ENCODE data around the gene MKNK2. TPM values are rescaled to one million over a fixed set of nuclear protein-coding genes. Genes with fewer than 3 reads are reported as not detected.

MKNK2 gene
- total and polyA plus RNA-seq, 10 donors: 88.2 to 389 (median 220) TPM

Small RNA genes within 50 kb of the gene (small RNA-seq; reads per million reads assigned to genes)
- gene AC007136.1: 0 reads per million in 4 donors

Other genes with a start within 250 kb of the MKNK2 start
- gene ATP8B3, start 239.0 kb downstream of the MKNK2 start, total RNA-seq: 10 to 100 TPM in 1 of 7 donors, 1 to 10 TPM in 6; 5.4 to 10.1 (median 7.3) TPM
- gene ATP8B3, start 239.0 kb downstream of the MKNK2 start, polyA plus RNA-seq: 1 to 10 TPM; 1.9 to 3.9 (median 2.3) TPM
- 10 to 100 TPM; 35.7 to 88.1 (median 59.2) TPM for gene REXO1, start 202.8 kb downstream of the MKNK2 start, total RNA-seq
- gene REXO1, start 202.8 kb downstream of the MKNK2 start, polyA plus RNA-seq: 10 to 100 TPM; 13.4 to 52.3 (median 27.4) TPM
- 10 to 100 TPM; 12.9 to 39.0 (median 29.5) TPM for gene KLF16, start 187.7 kb downstream of the MKNK2 start, total RNA-seq
- 10 to 100 TPM in 1 of 3 donors, 1 to 10 TPM in 2; 7.1 to 19.5 (median 8.1) TPM for gene KLF16, start 187.7 kb downstream of the MKNK2 start, polyA plus RNA-seq
- gene ABHD17A, start 165.7 kb downstream of the MKNK2 start, total RNA-seq: 100 to 1,000 TPM in 2 of 7 donors, 10 to 100 TPM in 5; 73.4 to 104 (median 83.0) TPM
- 100 to 1,000 TPM in 1 of 3 donors, 10 to 100 TPM in 2; 80.4 to 107 (median 88.1) TPM for gene ABHD17A, start 165.7 kb downstream of the MKNK2 start, polyA plus RNA-seq
- 10 to 100 TPM in 2 of 7 donors, 1 to 10 TPM in 5; 6.4 to 11.0 (median 8.3) TPM for gene ADAT3, start 145.8 kb downstream of the MKNK2 start, total RNA-seq
- 1 to 10 TPM; 3.2 to 9.4 (median 4.0) TPM for gene ADAT3, start 145.8 kb downstream of the MKNK2 start, polyA plus RNA-seq
- 10 to 100 TPM; 45.4 to 92.2 (median 53.6) TPM for gene SCAMP4, start 145.8 kb downstream of the MKNK2 start, total RNA-seq
- gene SCAMP4, start 145.8 kb downstream of the MKNK2 start, polyA plus RNA-seq: 10 to 100 TPM; 13.0 to 29.9 (median 17.9) TPM
- gene CSNK1G2, start 110.1 kb downstream of the MKNK2 start, total RNA-seq: 100 to 1,000 TPM in 3 of 7 donors, 10 to 100 TPM in 4; 72.2 to 115 (median 88.6) TPM
- gene CSNK1G2, start 110.1 kb downstream of the MKNK2 start, polyA plus RNA-seq: 100 to 1,000 TPM in 1 of 3 donors, 10 to 100 TPM in 2; 52.5 to 120 (median 99.1) TPM
- gene BTBD2, start 35.5 kb downstream of the MKNK2 start, total RNA-seq: 10 to 100 TPM; 47.6 to 77.1 (median 65.5) TPM
- gene BTBD2, start 35.5 kb downstream of the MKNK2 start, polyA plus RNA-seq: 10 to 100 TPM; 29.1 to 53.0 (median 31.2) TPM
- gene MOB3A, start 45.1 kb upstream of the MKNK2 start, total RNA-seq: 100 to 1,000 TPM in 5 of 7 donors, 10 to 100 TPM in 2; 80.8 to 161 (median 124) TPM
- gene MOB3A, start 45.1 kb upstream of the MKNK2 start, polyA plus RNA-seq: 10 to 100 TPM; 24.2 to 48.7 (median 37.6) TPM
- gene IZUMO4, start 45.7 kb upstream of the MKNK2 start, total RNA-seq: 1 to 10 TPM; 1.9 to 5.8 (median 3.7) TPM
- 10 to 100 TPM; 13.6 to 25.9 (median 16.7) TPM for gene IZUMO4, start 45.7 kb upstream of the MKNK2 start, polyA plus RNA-seq
- 100 to 1,000 TPM in 4 of 7 donors, 10 to 100 TPM in 3; 89.3 to 112 (median 100) TPM for gene AP3D1, start 100.3 kb upstream of the MKNK2 start, total RNA-seq
- 10 to 100 TPM; 32.8 to 80.1 (median 43.2) TPM for gene AP3D1, start 100.3 kb upstream of the MKNK2 start, polyA plus RNA-seq
- 10 to 100 TPM; 19.5 to 53.2 (median 36.4) TPM for gene DOT1L, start 112.7 kb upstream of the MKNK2 start, total RNA-seq
- 10 to 100 TPM in 1 of 3 donors, 1 to 10 TPM in 2; 3.9 to 20.8 (median 7.5) TPM for gene DOT1L, start 112.7 kb upstream of the MKNK2 start, polyA plus RNA-seq
- gene PLEKHJ1, start 185.1 kb upstream of the MKNK2 start, total RNA-seq: 10 to 100 TPM; 37.7 to 66.6 (median 45.6) TPM
- gene PLEKHJ1, start 185.1 kb upstream of the MKNK2 start, polyA plus RNA-seq: 100 to 1,000 TPM in 1 of 3 donors, 10 to 100 TPM in 2; 78.5 to 117 (median 91.8) TPM
- 10 to 100 TPM; 28.5 to 79.7 (median 66.6) TPM for gene SF3A2, start 185.6 kb upstream of the MKNK2 start, total RNA-seq
- gene SF3A2, start 185.6 kb upstream of the MKNK2 start, polyA plus RNA-seq: 10 to 100 TPM; 35.1 to 50.4 (median 37.7) TPM
- 1 to 10 TPM in 4 of 7 donors, under 1 TPM in 3; 0.79 to 5.7 (median 2.1) TPM for gene AMH, start 198.1 kb upstream of the MKNK2 start, total RNA-seq
- 1 to 10 TPM in 1 of 3 donors, under 1 TPM in 2; 0.20 to 1.2 (median 0.58) TPM for gene AMH, start 198.1 kb upstream of the MKNK2 start, polyA plus RNA-seq
- gene JSRP1, start 205.2 kb upstream of the MKNK2 start, total RNA-seq: 1 to 10 TPM; 1.2 to 4.8 (median 3.4) TPM
- gene JSRP1, start 205.2 kb upstream of the MKNK2 start, polyA plus RNA-seq: 1 to 10 TPM; 1.2 to 3.0 (median 2.8) TPM
- 10 to 100 TPM in 2 of 7 donors, 1 to 10 TPM in 5; 5.7 to 17.4 (median 6.8) TPM for gene PEAK3, start 230.9 kb upstream of the MKNK2 start, total RNA-seq
- gene PEAK3, start 230.9 kb upstream of the MKNK2 start, polyA plus RNA-seq: under 1 TPM; 0.30 to 0.93 (median 0.50) TPM